Measurements from ENCODE around the gene TECPR2.

GRCh38 chr14:102317564-102318248, 45.0 kb upstream of the TECPR2 start:
- TF ChIP-seq TARDBP (IDR thresholded peaks at IDR 0.05), result no peak
- no peak for TF ChIP-seq ZNF384 (IDR thresholded peaks at IDR 0.05)
- TF ChIP-seq SP1 (IDR thresholded peaks at IDR 0.05), result no peak
- TF ChIP-seq FOXM1 (IDR thresholded peaks at IDR 0.05; ENCODE audit: borderline replicate concordance), result no peak
- no peak for TF ChIP-seq HDGF (IDR thresholded peaks at IDR 0.05; ENCODE audit: borderline replicate concordance)
- TF ChIP-seq NFRKB (IDR thresholded peaks at IDR 0.05), result no peak

Data from HEK293T (cell line).